GM18867 (cell line): Measurements from ENCODE around the gene TLDC2.
"Not testable (repeated sequence)": the region's sequence is repeated elsewhere in the genome, so short reads cannot be mapped to it uniquely, and the experiment has no call there.

ENCODE experiments used
- ATAC-seq: cut with Tn5 transposase; IDR thresholded peaks from one replicate; pipeline ENCODE4 v1.9.1; 2021; ENCODE audit warnings: mild to moderate bottlenecking, moderate library complexity; ENCODE audit not compliant: unreplicated experiment

TLDC2 gene

DNA sequence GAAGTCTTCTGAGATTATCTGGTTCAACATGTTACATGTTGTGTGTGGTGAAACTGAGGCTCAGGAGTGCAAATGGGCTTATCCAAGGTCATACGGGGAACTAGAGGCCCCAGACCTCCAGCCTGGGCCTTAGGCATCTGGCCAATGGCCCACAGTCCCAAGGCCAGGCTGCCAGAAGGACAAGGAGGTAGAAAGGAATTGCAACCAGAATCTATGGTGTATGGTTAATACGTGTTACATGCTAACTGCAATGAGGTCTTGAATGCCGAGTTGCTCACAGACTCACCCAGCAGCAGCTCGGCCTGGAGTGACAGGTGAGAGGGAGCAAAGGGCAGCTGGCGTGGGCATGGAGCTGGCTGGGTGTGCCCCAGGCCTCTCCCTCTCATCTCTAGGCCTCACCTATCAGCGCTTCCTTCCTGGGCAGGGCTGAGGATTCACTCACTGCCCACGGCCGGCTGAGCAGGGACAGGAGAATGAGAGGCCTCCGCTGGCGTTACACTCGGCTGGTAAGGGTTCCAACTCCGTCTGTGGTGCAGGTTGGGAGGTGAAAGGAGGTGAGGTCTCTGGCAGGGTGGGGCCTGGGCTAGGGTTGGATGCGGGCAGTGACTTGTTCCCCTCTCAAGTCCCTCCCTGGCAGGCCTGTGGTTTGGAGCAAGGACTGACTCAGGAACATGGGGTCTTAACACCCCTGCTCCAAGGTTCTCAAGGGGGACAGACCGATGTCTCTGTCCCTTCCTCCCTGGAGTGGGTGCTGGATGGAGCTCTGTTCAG lies at the start of gene TLDC2:
TLDC2 (plus strand) TSS at position 437 of the 771 bp plus-strand sequence; CDS start at position 474, 37 bp downstream.
- ATAC-seq, result no peak

DNA sequence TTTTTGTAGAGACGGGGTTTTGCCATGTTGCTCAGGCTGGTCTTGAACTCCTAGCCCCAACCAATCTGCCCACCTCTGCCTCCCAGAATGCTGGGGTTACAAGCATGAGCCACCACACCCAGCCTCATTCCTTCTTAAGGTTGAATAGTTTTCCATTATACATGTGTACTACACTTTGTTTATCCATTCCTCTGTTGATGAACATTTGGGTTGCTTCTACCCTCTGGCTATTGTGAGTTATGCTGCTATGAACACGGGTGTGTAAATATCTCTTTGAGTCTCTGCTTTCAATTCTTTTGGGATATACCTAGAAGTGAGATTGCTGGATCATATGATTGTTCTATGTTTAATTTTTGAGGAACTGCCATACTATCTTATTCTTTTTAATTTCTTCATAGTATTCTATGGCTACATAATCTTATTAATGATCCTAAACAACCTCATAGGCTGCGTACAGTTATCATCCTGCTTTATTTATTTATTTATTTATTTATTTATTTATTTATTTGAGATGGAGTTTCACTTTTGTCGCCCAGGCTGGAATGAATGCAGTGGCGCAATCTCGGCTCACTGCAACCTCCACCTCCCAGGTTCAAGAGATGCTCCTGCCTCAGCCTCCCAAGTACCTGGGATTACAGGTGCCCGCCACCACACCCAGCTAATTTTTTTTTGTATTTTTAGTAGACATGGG lies 49.2 kb upstream of the TLDC2 start:
- ATAC-seq, result no peak

DNA sequence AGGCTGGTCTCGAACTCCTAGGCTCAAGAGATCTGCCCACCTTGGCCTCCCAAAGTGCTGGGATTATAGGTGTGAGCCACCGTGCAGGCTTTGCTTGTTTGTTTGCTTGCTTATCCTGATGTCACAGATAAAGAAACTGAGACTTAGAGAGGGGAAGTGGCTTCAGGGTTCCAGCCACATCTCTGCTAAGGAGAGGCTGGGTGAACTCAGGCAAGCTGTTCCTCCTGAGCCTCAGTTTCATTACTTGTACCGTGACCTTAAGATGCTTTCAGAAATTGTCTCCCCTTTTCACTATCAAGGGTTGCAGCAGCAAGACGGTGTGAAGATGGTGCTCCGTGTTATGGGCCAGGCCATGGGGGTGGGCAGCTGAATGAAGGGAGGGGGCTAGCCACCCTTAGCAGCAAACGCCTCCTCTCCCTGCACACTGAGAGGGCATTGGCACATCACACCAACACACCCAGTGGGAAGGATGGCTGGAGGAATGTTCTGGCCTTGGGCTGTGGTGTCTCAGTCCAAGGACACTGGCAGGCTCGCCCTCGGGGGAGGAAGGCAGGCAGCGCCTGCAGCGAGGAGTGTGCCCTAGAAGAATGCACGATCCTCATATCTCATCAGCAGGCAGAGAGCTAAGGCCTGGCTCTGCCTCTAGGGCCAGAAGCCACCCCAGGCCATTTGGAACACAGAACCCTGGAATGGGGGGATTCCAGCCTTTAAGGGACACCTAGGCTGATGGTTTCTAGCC lies 48.2 kb upstream of the TLDC2 start:
- peak; percentile 87 for ATAC-seq

DNA sequence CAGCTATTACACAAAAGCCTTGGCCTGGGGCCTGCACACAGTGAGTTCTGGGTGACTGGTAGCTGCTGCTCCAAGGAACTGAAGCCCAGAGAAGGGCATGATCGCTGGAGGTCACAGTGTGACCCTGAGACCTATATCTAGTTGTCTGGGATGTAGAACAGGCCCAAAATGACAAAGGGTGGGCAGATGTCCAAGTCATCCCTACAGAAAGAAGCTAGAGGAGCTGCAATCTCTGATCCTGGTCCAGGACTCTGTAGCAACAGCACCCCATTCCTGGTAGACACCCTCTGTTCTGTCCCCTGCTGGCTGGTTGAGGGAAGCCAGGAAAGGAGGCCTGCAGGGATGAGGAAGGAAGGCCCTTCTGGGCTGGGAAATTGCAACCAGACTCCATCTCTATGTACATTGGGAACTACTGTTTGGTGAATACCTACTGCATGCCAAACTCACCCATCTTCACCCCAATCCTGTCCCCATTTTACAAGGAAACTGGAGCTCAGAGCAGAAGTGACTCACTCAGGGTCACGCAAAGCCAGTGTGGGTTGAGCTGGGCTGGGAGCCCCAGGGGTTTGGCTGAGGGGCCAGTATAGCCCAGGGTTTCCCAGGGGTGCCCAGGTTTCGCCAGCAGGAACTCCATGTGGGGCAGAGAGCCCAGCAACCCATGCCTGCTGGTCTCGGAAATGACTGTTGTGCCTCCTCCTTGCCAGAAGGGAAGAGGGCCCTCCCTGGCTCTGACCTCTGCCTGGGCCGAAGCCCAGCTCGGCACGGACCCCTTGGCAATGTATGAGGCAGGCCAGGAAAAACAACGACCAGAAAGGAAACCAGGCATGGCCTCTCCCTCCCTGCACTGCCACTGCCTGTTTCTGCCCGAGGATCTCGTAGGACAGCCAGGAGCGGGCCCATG lies 44.9 kb upstream of the TLDC2 start:
- no peak for ATAC-seq

DNA sequence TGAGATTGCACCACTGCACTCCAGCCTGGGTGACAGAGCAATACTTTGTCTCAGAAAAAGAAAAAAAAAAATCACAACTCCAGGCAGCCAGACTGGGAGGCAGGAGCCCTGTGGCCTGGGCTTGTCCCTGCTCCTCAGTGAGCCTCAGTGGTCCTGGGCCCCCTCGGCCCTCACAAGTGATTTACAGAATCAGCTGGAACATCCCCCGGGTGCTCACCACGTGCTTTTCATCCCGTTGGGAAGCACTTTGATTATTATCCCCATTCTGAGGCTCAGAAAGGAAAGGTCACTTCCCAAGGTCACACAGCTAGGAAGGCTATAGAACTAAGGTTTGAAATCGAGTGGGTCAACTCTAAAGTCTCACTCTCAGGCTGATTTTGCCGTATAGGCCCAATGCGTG lies 43.1 kb upstream of the TLDC2 start:
- ATAC-seq, result no peak

DNA sequence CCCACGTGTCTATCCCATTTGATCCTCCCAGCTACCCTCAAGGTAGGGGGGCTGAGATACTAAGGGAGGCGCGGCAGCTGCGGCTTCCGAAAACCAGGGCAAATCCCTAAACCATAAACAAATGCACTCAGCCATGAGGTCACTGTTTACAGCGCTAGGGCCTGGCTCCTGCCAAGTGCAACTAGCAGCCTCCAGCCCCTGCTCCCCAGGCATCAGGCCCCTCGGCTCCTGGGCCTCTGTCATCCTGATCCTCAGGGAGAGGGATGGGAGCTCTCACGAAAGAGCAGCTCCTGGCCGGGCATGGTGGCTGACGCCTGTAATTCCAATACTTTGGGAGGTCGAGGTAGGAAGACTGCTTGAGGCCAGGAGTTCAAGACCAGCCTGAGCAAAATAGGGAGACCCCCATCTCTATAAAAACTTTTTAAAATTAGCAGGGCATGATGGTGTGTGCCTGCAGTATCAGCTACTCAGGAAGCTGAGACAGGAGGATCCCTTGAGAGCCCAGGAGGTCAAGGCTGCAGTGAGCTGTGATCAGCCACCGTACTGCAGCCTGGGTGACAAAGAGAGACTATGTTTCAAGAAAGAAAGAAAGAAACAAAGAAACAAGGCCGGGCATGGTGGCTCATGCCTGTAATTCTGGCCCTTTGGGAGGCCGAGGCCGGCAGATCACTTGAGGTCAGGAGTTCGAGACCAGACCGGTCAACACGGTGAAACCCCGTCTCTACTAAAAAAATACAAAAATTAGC lies 42.5 kb upstream of the TLDC2 start:
- ATAC-seq, result no peak

DNA sequence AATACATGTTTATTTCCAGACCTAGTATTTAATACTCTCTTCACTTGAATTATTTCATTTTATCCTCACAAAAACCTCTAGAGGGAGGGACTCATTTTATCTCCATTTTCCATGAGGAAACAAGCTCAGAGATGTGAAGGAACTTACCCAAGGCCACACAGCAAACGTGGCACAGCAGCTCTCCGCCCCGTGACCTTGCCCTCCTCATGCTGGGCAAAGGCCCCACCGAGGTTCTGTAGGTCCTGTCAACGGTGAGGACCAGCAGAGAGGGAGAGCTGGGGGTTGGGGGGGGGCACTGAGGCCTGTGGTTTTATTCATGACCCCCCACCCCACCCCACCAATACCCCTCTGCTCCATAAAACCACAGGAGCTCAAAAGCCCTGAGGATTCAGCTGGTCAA lies 40.9 kb upstream of the TLDC2 start:
- no peak for ATAC-seq

DNA sequence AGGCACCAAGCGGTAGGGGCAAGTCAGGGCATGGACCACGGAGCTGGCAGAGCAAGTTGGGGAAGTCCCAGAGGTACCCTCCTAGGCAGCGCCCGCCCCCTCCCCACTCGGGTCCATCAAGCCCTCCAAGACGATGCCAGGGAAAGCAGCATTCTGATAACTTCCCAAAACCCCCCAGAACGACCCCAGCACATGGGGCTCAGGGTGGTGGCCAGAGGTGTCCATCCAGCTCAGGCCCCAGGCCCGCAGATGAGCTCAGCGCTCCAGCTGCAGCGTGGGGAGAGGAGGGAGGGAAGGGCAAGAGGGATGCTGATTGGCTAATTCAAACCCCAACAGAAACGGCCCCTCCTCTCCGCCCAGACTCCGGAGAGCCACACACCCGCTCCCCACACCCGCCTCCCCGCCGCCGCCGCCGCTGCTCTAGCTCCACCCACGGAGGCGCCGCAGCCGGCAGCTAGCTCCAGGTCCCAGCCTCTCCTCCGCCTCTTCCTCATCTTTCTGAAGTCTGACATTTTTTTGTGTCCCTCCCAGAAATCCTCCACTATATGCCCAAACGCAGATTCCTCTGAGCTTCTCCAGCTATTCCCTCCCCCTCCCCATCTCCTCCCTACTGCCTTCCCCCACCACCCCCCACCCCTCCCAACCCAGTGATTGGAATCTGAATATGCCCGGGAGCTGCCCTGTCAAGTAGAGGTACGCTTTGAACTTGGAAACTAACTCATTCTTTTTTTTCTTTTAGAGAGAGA lies 40.3 kb upstream of the TLDC2 start:
- ATAC-seq, result peak; percentile 83

DNA sequence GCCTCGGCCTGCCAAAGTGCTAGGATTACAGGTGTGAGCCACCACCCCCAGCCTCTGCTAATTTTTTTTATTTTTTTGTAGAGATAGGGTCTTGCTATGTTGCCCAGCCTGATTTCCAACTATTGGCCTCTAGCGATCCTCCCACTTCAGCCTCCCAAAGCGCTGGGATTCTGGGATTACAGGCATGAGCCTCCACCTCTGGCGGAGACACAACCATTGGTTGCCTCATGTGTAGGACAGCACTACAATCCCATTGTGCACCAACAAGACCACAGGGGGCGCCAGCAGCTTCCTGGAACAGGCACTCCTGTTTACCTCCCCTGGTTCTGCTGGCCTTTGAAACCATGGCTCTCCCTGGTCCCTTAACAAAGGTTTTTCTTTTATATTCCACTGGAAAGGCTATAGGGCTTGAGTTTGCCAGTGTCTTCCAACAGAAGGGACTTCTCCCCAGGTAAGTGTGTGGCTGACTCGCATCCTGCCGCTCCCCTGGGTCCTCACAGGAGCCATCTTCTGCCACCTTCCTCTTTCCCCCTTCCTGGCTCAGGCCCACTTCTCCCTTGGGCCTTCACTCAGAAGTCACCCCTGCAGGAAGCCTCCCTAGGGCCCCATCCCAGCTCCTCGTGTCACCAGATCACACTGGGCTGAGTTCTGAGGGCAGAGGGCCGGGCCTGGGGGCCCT lies 39.2 kb upstream of the TLDC2 start:
- ATAC-seq, result no peak

DNA sequence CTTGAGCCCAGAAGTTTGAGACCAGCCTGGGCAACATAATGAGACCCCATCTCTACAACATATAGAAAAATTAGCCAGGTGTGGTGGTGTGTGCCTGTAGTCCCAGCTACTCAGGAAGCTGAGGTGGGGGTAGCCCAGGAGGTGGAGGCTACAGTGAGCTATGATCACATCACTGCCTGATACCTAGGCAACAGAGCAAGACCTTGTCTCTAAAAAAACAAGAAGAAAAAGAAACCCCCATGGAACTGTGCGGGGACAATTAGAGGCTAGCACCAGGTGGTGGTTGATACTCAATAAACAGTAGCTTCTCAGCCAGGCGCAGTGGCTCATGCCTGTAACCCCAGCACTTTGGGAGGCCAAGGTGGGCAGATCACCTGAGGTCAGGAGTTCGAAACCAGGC lies 37.6 kb upstream of the TLDC2 start:
- not testable (repeated sequence) for ATAC-seq

DNA sequence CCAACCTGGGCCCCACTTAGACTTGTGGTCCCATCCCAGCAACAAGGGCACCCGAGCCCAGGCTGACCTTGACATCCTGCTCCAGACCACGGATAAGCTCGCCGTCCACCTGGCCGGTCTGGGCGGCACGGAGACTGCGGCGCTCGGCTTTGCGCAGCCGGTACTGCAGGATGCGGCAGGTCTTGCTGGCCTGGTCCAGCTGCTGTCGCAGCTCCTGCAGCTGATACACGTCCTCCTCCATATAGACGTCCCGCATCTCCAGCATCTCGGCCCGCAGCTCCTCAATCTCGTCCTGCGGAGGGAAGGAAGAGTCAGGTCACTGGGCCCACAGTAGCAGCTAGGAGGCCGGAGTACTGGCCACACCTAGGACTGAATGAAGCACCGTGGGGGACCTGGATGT lies 36.8 kb upstream of the TLDC2 start:
- no peak for ATAC-seq

DNA sequence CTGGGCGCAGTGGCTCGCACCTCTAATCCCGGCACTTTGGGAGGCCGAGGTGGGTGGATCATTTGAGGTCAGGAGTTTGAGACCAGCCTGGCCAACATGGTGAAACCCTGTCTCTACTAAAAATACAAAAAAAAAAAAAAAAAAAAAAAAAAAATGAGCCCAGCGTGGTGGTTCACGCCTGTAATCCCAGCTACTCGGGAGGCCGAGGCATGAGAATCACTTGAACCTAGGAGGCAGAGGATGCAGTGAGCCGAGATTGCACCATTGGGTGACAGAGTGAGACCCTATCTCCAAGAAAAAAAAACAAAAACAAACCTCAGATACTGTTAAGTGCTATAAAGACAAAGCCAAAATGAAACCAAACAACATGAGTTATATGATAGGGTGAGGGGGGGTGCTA lies 34.9 kb upstream of the TLDC2 start:
- not testable (repeated sequence) for ATAC-seq

DNA sequence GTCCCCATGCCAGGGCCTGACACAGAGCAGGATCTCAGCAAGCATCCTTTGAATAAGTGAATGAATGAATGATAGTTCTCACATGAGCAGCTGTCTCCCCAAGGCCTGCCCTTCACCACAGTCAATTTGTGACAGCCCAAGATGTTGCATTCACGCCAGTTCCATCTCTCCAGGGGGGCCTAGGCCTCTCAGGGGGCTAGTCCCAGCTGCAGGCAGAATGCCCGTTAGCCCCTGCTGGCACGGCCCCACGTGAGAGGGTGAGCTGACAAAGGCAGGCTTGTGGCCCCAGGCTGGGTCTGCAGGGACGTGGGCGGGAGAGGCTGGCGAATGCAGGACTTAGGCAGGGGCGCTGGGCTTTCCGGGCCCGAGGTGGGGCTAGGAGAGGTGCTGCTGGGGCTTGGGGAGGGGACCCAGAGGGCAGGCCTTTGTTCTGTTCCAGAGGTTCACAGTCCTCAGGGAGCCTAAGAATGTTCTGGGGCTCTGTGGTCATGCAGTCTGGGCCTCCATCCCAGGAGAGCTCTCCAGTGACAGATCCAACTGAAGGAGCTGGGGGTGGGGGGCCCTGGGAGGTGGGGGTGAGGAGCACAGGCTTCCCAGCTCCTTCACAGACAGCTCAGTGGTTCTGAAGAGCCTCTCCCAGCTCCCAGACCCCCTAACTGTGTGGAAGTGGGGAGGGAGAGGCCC lies 30.5 kb upstream of the TLDC2 start:
- no peak for ATAC-seq

DNA sequence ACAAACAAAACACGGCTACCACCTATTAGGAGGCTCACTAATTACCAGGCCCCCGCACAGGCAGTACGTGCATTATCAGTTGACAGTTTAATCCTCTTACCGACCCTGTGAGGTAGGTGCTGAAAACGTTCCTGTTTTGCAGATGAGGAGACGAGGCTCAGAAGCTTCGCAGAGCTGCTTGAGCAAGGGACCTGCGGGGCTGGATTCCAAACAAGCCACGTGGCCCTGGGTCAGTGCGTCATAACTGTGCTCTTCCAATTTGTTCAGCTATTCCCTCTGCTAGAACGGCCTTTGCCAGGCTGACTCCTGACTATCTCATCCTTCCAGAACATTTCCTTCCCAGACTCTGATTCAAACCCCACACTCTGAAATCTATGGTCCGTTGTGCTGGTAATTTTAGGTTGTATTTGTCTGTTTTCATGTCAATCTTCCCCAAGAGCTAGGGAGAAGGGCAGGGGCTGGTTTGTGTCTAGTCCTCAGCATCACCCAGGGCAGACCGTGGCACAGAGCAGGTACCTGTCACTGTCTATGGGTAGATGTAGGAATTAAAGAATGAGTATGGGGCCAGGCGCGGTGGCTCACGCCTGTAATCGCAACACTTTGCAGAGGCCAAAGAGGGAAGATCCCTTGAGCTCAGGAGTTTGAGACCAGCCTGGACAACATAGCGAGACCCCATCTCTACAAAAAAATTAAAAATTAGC lies 28.8 kb upstream of the TLDC2 start:
- ATAC-seq, result no peak

DNA sequence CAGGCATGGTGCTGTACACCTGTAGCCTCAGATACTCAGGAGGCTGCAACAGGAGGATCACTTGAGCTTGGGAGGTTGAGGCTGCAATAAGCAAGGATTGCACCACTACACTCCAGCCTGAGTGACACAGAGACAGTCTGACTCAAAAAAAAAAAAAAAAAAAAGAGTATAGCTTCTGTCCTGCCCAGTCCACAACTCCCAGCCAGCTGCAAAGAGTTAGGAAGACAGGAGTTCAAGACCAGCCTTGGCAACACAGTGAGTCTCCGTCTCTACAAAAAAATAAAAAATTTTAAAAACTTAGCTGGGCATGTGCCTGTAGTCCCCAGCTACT lies 28.3 kb upstream of the TLDC2 start:
- ATAC-seq, result no peak

DNA sequence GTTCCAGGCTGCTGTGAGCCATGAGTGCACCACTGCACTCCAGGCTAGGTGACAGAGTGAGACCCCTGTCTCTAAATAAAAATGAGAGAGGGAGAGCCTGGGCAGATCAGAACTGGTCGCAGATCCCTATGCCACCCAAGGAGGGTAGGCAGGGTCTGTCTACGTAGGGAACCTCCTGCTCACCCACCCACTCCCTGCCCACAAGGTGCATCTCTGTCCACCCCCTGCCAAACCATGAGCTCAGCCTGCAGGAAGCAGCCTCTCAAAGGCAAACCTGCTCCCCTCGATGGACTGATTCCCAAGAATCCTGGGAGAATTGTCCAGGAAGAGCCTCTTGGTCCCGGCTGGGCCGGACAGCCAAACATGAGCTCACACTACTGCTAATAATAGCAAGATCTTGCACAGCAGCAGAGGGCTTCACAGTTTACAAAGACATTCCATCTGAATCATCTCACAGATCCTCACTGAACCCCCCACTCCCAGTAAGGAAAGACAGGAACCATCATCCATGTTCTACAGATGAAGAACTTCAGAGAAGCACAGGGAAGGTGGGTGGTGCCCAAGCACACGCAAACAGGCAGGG lies 27.8 kb upstream of the TLDC2 start:
- ATAC-seq, result no peak

DNA sequence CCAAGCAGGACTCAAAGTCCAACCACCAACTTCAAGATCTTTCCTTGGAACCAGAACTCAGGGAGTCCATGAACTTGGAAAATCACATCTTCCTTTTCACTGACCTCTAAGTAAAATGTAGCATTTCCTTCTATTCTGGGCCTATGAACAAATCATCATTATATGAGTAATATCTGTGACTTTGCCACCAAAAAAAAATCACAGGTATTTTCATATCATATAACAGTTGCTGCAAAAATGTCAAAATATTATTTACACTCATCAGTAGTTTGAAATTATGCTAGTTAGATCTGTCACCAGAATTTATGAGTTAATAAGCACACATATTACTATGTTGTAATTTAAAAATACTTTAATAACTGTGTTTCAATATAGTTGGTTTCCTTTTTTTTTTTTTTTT lies 27.3 kb upstream of the TLDC2 start:
- ATAC-seq, result no peak
